GM12872 (cell line): ENCODE measurements around the gene TOMM70.

Experiments used
- TF ChIP-seq, protein P1 (sequence below): IDR thresholded peaks from 3 replicates; pipeline ENCODE4 v1.5.1; 2011; ENCODE audit warnings: low read depth, mild to moderate bottlenecking, low read length, moderate library complexity; ENCODE audit not compliant: insufficient read depth

TOMM70 gene

DNA sequence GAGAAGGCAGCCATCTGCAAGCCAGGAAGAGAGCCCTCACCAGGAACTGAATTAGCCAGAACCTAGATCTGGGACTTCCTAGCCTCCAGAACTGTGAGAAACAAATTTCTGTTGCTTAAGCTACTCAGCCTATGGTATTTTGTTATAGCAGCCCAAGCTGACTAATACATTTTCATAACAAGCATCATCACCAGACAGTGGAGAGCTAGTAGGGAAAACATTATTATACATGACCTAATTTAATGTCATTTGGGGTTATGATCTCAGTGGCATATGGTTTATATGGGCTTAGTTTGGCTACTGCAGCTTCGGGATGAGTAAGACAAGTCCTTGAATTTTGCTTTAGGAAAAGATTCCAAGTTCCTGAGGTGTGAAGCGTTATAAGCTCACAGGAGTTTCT is 36.1 kb upstream of the TOMM70 start:
- TF ChIP-seq, protein P1, sequence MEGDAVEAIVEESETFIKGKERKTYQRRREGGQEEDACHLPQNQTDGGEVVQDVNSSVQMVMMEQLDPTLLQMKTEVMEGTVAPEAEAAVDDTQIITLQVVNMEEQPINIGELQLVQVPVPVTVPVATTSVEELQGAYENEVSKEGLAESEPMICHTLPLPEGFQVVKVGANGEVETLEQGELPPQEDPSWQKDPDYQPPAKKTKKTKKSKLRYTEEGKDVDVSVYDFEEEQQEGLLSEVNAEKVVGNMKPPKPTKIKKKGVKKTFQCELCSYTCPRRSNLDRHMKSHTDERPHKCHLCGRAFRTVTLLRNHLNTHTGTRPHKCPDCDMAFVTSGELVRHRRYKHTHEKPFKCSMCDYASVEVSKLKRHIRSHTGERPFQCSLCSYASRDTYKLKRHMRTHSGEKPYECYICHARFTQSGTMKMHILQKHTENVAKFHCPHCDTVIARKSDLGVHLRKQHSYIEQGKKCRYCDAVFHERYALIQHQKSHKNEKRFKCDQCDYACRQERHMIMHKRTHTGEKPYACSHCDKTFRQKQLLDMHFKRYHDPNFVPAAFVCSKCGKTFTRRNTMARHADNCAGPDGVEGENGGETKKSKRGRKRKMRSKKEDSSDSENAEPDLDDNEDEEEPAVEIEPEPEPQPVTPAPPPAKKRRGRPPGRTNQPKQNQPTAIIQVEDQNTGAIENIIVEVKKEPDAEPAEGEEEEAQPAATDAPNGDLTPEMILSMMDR, result no peak

DNA sequence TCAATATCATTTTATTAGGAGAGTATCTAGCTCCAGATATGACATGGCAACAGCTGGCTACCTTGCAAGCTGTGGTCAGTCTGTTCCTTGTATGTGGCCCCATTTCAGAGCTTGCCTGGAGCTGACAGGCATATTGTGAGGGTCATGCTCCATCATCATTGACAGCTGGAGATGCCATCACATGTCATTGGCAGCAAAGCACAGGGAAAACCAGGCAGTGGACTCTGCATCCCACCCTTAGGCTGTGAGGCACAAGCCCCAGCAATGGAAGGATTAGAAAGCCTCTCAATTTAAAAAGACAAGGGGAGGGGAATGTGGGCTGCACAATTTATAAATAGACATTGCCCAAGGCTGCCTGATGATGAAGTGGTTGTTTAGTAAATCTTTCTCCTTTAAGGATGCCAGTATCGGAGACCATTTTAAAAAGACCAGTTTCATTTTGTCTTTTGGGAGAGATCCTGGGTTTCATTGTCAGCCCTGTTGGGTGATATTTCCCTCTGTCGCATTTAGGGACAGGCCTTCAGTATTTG is 28.4 kb upstream of the TOMM70 start:
- TF ChIP-seq, protein P1, result no peak

DNA sequence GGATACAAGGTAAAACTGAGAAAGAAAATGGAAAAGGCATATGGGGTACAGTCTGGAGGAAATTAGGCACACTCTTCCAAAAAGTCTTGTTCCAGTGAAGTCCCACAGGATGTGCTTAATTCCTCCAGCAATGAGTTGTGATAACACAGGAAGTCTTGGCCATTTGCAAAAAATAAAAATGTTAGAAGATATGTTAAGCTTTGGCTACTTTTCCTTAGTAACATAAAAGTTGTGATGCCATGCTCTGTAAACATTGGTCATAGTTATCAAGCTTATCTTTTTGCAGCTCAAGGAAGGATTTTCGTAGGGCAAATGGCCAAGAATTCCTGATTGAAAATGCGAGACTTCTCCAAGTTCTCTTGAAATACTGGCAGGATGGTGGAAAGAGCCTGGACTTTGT is 26.8 kb upstream of the TOMM70 start:
- TF ChIP-seq, protein P1, result no peak

DNA sequence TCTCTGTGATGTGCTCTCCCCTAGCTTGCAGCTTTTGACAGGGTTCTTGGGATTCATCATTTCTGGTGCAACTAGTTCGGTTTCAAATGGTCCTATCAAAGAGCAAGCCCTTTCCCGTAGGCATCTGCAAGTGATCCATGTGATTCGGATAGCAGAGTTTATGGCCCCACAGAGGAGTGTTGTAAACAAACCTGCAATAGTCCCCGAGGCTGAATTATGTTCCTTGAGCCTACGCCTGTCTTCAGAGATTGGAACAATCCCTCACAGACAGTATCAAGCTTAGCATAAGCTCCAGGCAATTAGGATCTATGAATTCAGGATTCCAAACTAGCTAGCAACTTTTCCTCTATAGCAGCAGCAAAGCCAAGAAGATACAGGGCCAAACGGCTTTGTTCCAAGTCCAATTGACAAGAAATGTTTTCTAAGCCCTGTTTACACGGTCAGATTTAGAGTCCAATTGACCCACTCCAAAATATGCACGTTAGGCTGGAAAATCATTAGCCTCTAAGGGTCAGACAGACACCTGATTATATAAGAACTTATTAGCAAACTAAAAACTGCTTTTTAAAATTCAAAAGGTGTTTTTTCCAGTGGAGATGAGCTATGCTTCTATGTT is 25.3 kb upstream of the TOMM70 start:
- TF ChIP-seq, protein P1, result no peak

DNA sequence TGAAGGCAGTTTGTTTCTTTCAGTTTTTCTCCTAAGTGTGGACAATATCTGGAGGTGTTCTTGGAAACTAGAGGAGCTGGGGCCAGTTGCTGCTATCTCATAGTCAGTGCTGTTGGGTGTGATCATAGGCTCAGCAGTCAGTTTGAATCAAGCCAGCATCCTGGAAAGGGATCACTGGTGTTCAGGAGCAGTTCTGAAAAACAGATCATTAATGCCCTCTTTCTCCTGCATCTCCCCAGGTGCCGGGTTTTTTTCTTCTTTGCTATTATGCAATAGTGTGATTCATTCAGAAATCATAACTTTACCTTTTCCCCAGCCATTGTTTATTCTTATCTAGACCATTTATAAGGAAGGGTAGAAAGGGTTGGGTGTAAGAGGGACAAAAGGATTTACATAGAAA is 24.4 kb upstream of the TOMM70 start:
- TF ChIP-seq, protein P1, result no peak

DNA sequence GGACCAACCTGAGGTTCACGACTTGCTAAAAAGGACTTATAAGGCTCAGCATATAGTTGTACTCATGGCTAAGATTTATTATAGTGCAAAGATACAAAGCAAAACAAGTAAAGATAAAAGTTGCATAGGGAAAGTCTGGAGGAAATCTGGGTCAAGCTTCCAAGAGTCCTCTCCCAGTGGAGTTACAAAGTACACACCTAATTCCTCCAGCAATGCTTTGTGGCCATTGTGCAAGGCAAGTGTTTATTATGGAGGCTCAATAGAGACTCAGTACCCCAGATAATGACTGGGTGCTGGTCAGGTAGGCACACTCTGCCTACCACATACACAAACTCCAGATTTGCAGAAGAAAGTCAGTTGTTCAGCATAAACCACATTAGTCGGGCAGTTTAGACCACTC is 23.4 kb upstream of the TOMM70 start:
- TF ChIP-seq, protein P1, result no peak

DNA sequence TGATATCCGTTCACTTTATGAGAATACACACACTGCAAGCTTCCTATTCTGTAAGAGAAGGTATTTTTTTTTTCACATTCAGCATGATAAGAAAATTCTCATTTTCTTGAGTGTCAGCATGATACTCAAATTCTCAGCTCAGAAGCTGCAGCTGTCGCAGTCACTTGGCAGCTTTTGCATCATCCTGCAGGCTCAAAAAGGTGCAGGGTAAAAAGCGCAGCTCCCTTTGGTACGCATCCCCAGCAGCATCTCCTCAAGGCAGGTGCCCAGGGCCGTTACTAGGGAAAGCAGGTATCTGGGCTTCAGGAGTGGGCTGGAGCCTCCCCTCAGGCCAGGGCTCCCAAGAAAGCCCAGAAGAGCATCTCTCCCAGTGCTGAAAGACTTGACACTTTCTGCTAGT is 22.7 kb upstream of the TOMM70 start:
- TF ChIP-seq, protein P1, result no peak
